Activated naive CD4-positive, alpha-beta T cell treated with anti-CD3 and anti-CD28 coated beads for 36 hours (primary cell): Measurements from ENCODE around the gene CCDC83. TPM values are rescaled to one million over a fixed set of nuclear protein-coding genes. Genes with fewer than 3 reads are reported as not detected.
"Not testable (repeated sequence)": the region's sequence is repeated elsewhere in the genome, so short reads cannot be mapped to it uniquely, and the experiment has no call there.

Experiments used
- CTCF ChIA-PET: fragments of 350-600 bp; sonication (Branson Sonifier 250); formaldehyde crosslinking; loops from one replicate; lab custom pipeline; 2021; ENCODE audit warnings: antibody characterized with exemption; lab: Charles Lee
- DNase-seq: peaks from one replicate; pipeline ENCODE4 v3.0.0-alpha.2; 2020
- H3K27ac Mint-ChIP-seq: one replicate; pipeline ENCODE4 v1.8.0; 2021; ENCODE audit warnings: mild to moderate bottlenecking, mixed read lengths
- H3K27me3 Mint-ChIP-seq: one replicate; pipeline ENCODE4 v1.8.0; 2021; ENCODE audit warnings: low read depth, mixed read lengths
- H3K36me3 Mint-ChIP-seq: one replicate; pipeline ENCODE4 v1.8.0; 2021; ENCODE audit warnings: low read depth, mixed read lengths
- H3K4me1 Mint-ChIP-seq: one replicate; pipeline ENCODE4 v1.8.0; 2021; ENCODE audit warnings: low read depth, mixed read lengths
- H3K4me3 Mint-ChIP-seq: one replicate; pipeline ENCODE4 v1.8.0; 2021; ENCODE audit warnings: mild to moderate bottlenecking, moderate library complexity, mixed read lengths
- H3K9me3 Mint-ChIP-seq: one replicate; pipeline ENCODE4 v1.8.0; 2021; ENCODE audit warnings: mixed read lengths
- intact Hi-C: fragments of 100-400 bp; cut with micrococcal nuclease; formaldehyde crosslinking; loops from one replicate; pipeline ENCODE4 v1.15.1; 2023
- total RNA-seq, 2 experiments: library from RNA; stranded (reverse); gene quantifications; one replicate each; pipeline ENCODE4 v1.2.3, GENCODE V29; 2021

The CCDC83 gene
- total RNA-seq, 2 experiments from 2014 or later, result not detected

DNA sequence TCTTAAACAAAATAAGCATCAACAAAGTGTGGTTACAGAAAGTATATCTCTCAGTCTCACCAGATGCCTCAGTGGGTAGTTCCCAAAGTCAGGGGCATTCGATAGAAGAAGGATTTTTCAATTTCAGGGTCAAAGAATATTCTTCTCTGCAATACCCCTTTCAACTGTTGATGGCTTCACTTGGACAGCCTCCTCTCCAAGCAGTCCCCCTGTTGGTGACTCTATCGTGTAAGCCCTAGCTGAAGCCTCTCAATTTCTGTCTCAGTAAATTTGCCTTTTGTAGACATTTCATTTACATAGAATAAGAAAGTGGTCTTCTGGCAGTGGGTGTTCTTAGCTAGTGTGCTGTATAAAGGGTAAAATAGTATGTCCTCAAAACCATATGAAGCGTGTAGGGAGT is 11.3 kb upstream of the CCDC83 start:
- intact Hi-C loops, result no loop called here
- H3K36me3 Mint-ChIP-seq, result no peaks in the 10 kb centered on the region

DNA sequence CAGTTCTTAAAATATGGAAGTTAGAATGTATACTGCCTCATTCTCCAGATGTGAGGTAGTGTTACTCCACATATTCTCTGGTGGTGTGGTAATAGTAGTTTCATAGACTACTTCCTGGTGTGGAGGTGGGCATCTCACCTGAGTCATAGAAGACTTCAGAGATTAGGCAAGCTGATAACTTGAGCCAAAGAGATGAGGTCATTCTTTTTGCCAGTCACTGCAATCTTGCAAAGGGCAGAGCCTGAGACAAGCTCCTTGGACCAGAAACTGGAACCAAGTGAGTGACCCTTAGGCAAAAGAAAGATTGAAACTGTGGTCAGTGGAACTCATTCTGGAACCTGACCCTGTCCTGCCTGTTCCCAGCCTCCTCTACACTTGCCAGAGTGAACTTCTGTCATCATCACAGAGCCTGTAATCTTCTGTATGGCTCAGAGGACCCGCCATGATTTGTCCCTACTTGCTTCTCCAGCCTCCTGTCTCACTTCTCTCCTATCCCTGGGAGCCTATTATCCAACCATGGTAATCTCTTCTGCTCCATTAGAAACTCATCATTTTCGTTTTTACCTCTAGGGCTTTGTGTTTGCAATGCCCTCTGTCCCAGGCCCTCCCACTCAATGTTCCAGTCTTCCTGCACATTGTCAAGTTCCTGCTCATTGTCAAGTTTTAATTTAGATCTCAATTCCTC is 10.6 kb upstream of the CCDC83 start:
- intact Hi-C loops, result no loop called here
- CTCF ChIA-PET, result interaction anchor here (0.6 to 0.8 kb wide), 2 partner anchors 10 to 18 kb away, joined by 3 read pairs; partner anchors contain the start of gene CCDC83
- Mint-ChIP-seq H3K36me3 (no peaks in the 10 kb centered on the region), H3K9me3 (peaks cover 5% of the 10 kb centered on the region), H3K4me1 (peaks cover 6% of the 10 kb centered on the region), H3K27me3 (no peaks in the 10 kb centered on the region), H3K27ac (no peak overlapping the region), H3K4me3 (no peak overlapping the region)
- no peak for DNase-seq

More for the DNA sequence above, 11.3 kb upstream of the CCDC83 start:
- Mint-ChIP-seq H3K27ac (no peak overlapping the region), H3K27me3 (no peaks in the 10 kb centered on the region), H3K4me1 (peaks cover 6% of the 10 kb centered on the region), H3K9me3 (peaks cover 5% of the 10 kb centered on the region), H3K4me3 (no peak overlapping the region)
- CTCF ChIA-PET, result interaction anchor here (0.6 to 0.8 kb wide), 2 partner anchors 11 to 17 kb away, joined by 3 read pairs; partner anchors contain the start of gene CCDC83
- DNase-seq, result no peak

DNA sequence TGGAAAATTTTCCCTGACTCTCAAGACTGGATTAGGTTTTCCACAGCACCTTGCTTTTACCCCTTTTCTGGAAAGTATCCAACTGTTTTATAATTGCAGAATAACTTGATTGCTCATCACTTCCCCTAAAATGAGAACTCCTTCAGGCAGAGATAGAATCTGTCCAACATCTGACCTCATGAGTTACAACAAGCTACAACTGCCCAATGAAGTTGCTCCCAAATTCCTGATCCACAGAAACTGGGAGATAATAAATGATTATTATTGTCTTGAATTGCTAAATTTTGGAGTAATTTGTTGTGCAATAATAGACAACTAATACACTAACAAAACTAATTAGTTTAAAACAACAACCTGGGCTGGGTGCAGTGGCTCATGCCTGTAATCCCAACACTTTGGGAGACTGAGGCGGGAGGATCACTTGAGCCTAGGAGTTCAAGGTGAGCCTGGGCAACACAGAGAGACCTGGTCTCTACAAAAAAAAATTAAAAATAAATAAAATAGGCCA is 10.0 kb upstream of the CCDC83 start:
- no peak for DNase-seq
- CTCF ChIA-PET, result no interaction called here
- Mint-ChIP-seq H3K36me3 (peaks cover 1% of the 10 kb centered on the region), H3K4me1 (peaks cover 6% of the 10 kb centered on the region), H3K4me3 (no peak overlapping the region), H3K27ac (no peak overlapping the region), H3K9me3 (peaks cover 6% of the 10 kb centered on the region), H3K27me3 (no peaks in the 10 kb centered on the region)
- intact Hi-C loops, result no loop called here

DNA sequence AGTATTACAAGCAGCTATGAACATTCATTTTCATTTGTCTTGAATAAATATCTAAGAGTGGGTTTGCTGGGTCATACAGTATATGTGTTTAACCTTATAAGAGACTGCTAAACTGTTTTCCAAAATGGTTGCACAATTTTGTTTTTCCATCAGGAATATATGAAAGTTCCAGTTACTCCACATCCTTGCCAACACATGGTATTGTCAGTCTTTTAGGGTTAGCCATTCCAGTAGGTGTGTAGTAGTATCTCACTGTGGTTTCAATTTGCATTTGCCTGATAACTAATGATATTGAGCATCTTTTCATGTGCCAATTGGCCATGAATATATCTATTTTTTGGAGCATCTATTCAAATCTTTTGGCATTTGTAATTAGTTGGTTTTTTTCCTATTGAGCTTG is 7.7 kb upstream of the CCDC83 start:
- peaks cover 7% of the 10 kb centered on the region for H3K9me3 Mint-ChIP-seq
- H3K4me1 Mint-ChIP-seq, result peaks cover 6% of the 10 kb centered on the region
- no peak overlapping the region for H3K27ac Mint-ChIP-seq
- DNase-seq, result no peak
- intact Hi-C loops, result no loop called here
- no peaks in the 10 kb centered on the region for H3K27me3 Mint-ChIP-seq
- H3K4me3 Mint-ChIP-seq, result no peak overlapping the region
- CTCF ChIA-PET, result interaction anchor here (0.7 to 1.1 kb wide), 2 partner anchors 179 to 728 kb away, joined by 3 read pairs; no protein-coding TSS in a partner anchor
- peaks cover 5% of the 10 kb centered on the region for H3K36me3 Mint-ChIP-seq

DNA sequence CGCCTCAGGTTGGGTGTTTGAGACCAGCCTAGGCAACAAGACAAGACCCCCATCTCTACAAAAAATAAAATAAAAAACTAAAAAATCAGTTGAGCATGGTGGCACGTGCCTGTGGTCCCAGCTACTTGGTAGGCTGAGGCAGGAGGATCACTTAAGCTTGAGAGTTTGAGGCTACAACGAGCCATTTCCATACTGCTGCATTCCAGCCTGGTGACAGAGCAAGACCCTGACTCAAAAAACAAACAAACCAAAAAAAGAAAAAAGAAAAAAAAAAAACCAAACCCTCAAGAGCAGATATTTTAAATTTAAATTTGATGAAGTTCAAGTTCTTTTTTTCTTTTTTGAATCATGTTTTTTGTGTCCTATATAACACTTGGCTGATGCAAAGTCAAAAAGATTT is 7.2 kb upstream of the CCDC83 start:
- H3K27me3 Mint-ChIP-seq, result no peaks in the 10 kb centered on the region
- no peak for DNase-seq
- H3K27ac Mint-ChIP-seq, result no peak overlapping the region
- H3K9me3 Mint-ChIP-seq, result peaks cover 7% of the 10 kb centered on the region
- H3K36me3 Mint-ChIP-seq, result peaks cover 5% of the 10 kb centered on the region
- H3K4me1 Mint-ChIP-seq, result peaks cover 6% of the 10 kb centered on the region
- no peak overlapping the region for H3K4me3 Mint-ChIP-seq
- intact Hi-C loops, result no loop called here
- CTCF ChIA-PET, result interaction anchor here (1.1 kb wide), 1 partner anchor 179 kb away, joined by 3 read pairs; no protein-coding TSS in a partner anchor

DNA sequence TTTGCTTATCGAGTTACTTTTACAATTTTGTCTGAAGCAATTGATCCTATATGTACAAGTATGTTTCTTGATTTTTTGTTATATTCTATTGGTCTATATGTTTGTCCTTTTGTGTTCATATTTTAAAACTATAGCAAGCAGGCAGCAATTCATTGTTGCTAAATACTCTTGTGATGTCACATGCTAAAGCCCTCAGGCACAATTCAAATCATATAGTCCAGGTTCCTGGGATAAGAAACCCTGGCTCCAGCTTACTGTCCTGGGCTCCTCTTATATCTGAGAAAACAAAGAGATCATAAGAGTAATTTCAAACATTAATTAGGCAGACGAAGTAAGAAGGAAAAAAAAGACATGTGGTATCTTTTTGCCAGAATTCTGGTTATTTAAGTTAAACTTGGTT is 6.6 kb upstream of the CCDC83 start:
- Mint-ChIP-seq H3K27me3 (no peaks in the 10 kb centered on the region), H3K9me3 (peaks cover 7% of the 10 kb centered on the region), H3K4me3 (no peak overlapping the region), H3K27ac (no peak overlapping the region), H3K4me1 (peaks cover 6% of the 10 kb centered on the region), H3K36me3 (peaks cover 8% of the 10 kb centered on the region)
- intact Hi-C loops, result no loop called here
- CTCF ChIA-PET, result no interaction called here
- DNase-seq, result no peak

DNA sequence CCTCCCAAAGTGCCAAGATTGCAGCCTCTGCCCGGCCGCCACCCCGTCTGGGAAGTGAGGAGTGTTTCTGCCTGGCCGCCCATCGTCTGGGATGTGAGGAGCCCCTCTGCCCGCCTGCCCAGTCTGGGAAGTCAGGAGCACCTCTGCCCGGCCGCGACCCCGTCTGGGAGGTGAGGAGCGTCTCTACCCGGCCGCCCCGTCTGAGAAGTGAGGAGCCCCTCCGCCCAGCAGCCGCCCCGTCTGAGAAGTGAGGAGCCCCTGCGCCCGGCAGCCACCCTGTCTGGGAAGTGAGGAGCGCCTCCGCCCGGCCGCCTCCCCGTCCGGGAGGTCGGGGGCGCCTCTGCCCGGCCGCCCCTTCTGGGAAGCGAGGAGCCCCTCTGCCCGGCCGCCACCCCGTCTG is 2.4 kb upstream of the CCDC83 start:
- CTCF ChIA-PET, result interaction anchor here (0.6 kb wide), 1 partner anchor 159 kb away, joined by 7 read pairs; no protein-coding TSS in a partner anchor
- not testable (repeated sequence) for H3K27ac Mint-ChIP-seq, H3K36me3 Mint-ChIP-seq, H3K9me3 Mint-ChIP-seq, H3K4me3 Mint-ChIP-seq, DNase-seq, H3K4me1 Mint-ChIP-seq, H3K27me3 Mint-ChIP-seq
- intact Hi-C loops, result loop anchor here (10.0 kb wide), 1 partner anchor 822 kb away; the partner anchor contains the start of gene ME3

DNA sequence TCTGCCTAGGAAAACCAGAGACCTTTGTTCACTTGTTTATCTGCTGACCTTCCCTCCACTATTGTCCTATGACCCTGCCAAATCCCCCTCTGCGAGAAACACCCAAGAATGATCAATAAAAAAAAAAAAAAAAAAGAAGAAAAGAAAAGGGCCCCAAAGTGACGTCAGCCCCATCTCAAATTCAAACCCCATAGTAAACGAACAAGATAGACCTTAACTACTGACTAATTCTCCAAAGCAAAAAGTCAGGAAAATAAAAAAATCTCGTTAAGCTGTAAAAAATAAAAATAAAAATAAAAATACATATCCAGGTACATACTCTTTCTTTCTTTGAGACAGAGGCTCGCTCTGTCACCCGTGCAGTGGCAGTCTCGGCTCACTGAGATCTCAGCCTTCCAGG is 1.6 kb upstream of the CCDC83 start:
- intact Hi-C loops, result loop anchor here (10.0 kb wide), 1 partner anchor 821 kb away; the partner anchor contains the start of gene ME3
- DNase-seq, H3K27me3 Mint-ChIP-seq, CTCF ChIA-PET, H3K36me3 Mint-ChIP-seq, H3K27ac Mint-ChIP-seq, H3K9me3 Mint-ChIP-seq, H3K4me3 Mint-ChIP-seq, H3K4me1 Mint-ChIP-seq: not testable (repeated sequence)

DNA sequence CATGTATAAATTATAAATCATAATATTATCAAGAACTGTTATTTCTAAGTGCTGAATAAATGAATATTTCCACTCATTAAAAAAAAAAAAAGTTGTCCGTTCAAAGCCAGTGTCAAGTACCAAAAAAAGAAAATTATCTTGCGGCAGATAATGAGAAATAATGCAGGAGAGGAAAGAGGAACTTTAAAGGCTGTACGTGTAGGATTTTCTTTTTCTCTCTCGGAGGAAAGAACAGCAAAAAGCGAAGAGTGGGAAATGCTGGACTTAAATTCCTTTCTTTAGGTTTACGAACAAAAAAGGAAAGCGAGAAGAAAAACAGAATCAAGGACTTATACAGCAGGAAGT is 999 bp upstream of the CCDC83 start:
- Mint-ChIP-seq H3K36me3 (peaks cover 8% of the 10 kb centered on the region), H3K9me3 (peaks cover 2% of the 10 kb centered on the region), H3K27me3 (no peaks in the 10 kb centered on the region), H3K4me3 (peak overlapping the region; percentile 88), H3K27ac (peak overlapping the region; percentile 89), H3K4me1 (peaks cover 7% of the 10 kb centered on the region)
- CTCF ChIA-PET, result interaction anchor here (0.7 to 1.7 kb wide), 23 partner anchors 10 to 603 kb away, joined by 3 to 9 read pairs (median 4); partner anchors contain the start of gene HIKESHI
- intact Hi-C loops, result loop anchor here (1.0 to 10.0 kb wide), 13 partner anchors 93 to 1065 kb away; partner anchors contain the start of genes ME3 and TMEM126B
- DNase-seq, result no peak

DNA sequence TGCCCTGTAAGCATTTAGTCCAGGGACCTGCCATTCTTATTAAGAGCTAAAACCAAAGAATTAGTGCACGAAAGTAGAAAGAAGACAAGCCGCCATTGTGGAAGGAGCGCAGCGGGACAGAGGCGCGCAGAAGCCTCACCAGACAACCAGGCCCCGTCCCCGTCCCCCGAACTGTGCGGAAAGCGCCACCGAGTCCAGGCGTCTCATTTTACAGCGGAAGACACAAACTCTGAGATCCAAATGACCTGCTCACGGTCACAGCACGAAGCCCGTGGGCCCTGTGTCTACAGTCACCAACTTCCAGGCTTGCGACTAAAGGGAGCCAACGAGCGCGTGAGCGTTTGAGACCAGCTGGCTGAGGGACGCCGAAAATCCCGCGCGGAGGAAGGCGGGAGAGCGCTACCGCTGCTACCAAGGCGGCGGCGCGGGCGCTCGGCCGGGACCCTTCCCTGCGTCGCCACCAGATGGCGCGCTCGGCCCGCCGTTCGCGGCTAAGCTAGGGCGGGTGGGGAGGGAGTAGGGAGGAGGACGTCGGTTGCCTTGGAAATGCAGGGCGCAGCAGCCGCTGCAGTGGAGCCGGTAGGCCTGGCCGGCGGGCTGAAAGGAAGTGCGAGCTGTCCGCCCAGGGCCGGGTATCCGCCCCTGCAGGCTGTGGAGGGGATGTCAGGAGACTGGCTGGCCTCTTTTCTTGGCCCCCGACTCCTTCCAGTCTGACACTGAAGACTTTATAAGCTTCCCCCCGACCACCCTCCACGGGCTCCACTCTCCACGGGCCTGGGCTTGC is 434 bp upstream of the CCDC83 start:
- Mint-ChIP-seq H3K9me3 (peaks cover 2% of the 10 kb centered on the region), H3K36me3 (peaks cover 8% of the 10 kb centered on the region), H3K27ac (peak overlapping the region; percentile 89), H3K4me3 (peak overlapping the region; percentile 88), H3K27me3 (no peaks in the 10 kb centered on the region), H3K4me1 (peaks cover 7% of the 10 kb centered on the region)
- DNase-seq, result peak; percentile 92
- intact Hi-C loops, result loop anchor here (1.0 to 10.0 kb wide), 20 partner anchors 44 to 1065 kb away; partner anchors contain the start of genes ME3 and TMEM126B
- CTCF ChIA-PET, result interaction anchor here (0.6 to 2.0 kb wide), 43 partner anchors 9 to 961 kb away, joined by 3 to 9 read pairs (median 3); partner anchors contain the start of gene HIKESHI

DNA sequence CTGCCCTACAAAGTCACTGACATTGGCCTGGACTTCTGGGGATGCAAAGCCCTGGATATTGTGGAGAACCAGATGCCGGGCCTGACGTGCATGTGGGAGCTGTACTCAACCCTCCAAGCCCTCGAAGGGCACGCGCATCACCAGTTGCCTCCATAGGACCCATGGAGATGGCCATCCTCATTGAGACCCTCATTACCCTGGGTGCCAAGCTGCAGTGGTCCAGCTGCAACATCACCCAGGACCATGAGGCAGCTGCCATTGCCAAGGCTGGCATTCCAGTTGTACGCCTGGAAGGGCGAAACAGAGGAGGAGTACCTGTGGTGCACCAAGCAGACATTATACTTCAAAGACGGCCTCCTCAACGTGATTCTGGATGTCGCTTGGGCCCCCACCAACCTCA is 1.9 kb downstream of the CCDC83 start:
- H3K36me3 Mint-ChIP-seq, result peaks cover 6% of the 10 kb centered on the region
- H3K27ac Mint-ChIP-seq, result no peak overlapping the region
- DNase-seq, result no peak
- intact Hi-C loops, result loop anchor here (10.0 kb wide), 1 partner anchor 818 kb away; the partner anchor contains the start of gene ME3
- H3K27me3 Mint-ChIP-seq, result peaks cover 1% of the 10 kb centered on the region
- no peaks in the 10 kb centered on the region for H3K9me3 Mint-ChIP-seq
- peaks cover 7% of the 10 kb centered on the region for H3K4me1 Mint-ChIP-seq
- no peak overlapping the region for H3K4me3 Mint-ChIP-seq
- CTCF ChIA-PET, result no interaction called here

DNA sequence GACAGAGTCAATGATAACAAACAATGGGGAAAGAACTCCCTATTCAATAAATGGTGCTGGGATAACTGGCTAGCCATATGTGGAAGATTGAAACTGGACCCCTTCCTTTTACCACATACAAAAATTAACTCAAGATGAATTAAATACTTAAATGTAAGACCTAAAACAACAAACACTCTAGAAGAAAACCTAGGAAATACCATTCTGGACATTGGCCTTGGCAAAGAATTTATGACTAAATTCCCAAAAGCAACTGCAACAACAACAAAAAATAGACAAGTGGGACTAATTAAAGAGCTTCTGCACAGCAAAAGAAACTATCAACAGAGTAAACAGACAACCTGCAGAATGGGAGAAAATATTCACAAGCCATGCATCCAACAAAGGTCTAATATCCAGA is 4.4 kb downstream of the CCDC83 start:
- not testable (repeated sequence) for H3K27ac Mint-ChIP-seq, H3K27me3 Mint-ChIP-seq, H3K4me3 Mint-ChIP-seq, H3K4me1 Mint-ChIP-seq, DNase-seq, H3K9me3 Mint-ChIP-seq, H3K36me3 Mint-ChIP-seq
- intact Hi-C loops, result loop anchor here (10.0 kb wide), 1 partner anchor 815 kb away; the partner anchor contains the start of gene ME3
- CTCF ChIA-PET, result interaction anchor here (0.6 kb wide), 1 partner anchor 822 kb away, joined by 4 read pairs; no protein-coding TSS in a partner anchor
